ENCODE data around the gene PLCL1.

Gene PLCL1

GRCh38 chr2:197929886-197930227 is 125.5 kb downstream of the PLCL1 start:
- no peak for DNase-seq

GRCh38 chr2:197930570-197931278 is 126.3 kb downstream of the PLCL1 start:
- DNase-seq, result no peak

- no peak for DNase-seq
These were observed 127.4 kb downstream of the PLCL1 start for GRCh38 chr2:197931661-197932312.

- DNase-seq, result no peak
These were observed 128.0 kb downstream of the PLCL1 start for GRCh38 chr2:197932374-197932773.

- no peak for DNase-seq
These were observed 130.0 kb downstream of the PLCL1 start for GRCh38 chr2:197934261-197934933.

- no peak for DNase-seq
These were observed 130.5 kb downstream of the PLCL1 start for GRCh38 chr2:197934934-197935289.

- DNase-seq, result no peak
These were observed 133.4 kb downstream of the PLCL1 start for GRCh38 chr2:197937814-197938213.

- no peak for DNase-seq
These were observed 134.2 kb downstream of the PLCL1 start for GRCh38 chr2:197938555-197938954.

- DNase-seq, result no peak
These were observed 135.4 kb downstream of the PLCL1 start for GRCh38 chr2:197939787-197940186.

GRCh38 chr2:197940382-197940781 is 136.0 kb downstream of the PLCL1 start:
- DNase-seq, result no peak

- no peak for DNase-seq
These were observed 137.3 kb downstream of the PLCL1 start for GRCh38 chr2:197941715-197942114.

- no peak for DNase-seq
These were observed 139.3 kb downstream of the PLCL1 start for GRCh38 chr2:197943731-197944130.

- DNase-seq, result no peak
These were observed 140.2 kb downstream of the PLCL1 start for GRCh38 chr2:197944416-197945096.

GRCh38 chr2:197946562-197946961 is 142.2 kb downstream of the PLCL1 start:
- DNase-seq, result no peak

GRCh38 chr2:197947219-197947757 is 142.9 kb downstream of the PLCL1 start:
- DNase-seq, result no peak

GRCh38 chr2:197949224-197949623 is 144.8 kb downstream of the PLCL1 start:
- DNase-seq, result no peak

GRCh38 chr2:197950006-197950405 is 145.6 kb downstream of the PLCL1 start:
- DNase-seq, result no peak

- no peak for DNase-seq
These were observed 146.3 kb downstream of the PLCL1 start for GRCh38 chr2:197950724-197951123.

GRCh38 chr2:197952540-197953202 is 148.3 kb downstream of the PLCL1 start:
- DNase-seq, result no peak

GRCh38 chr2:197954328-197954727 is 149.9 kb downstream of the PLCL1 start:
- DNase-seq, result no peak

- no peak for DNase-seq
These were observed 154.3 kb downstream of the PLCL1 start for GRCh38 chr2:197958592-197959150.

- DNase-seq, result no peak
These were observed 155.0 kb downstream of the PLCL1 start for GRCh38 chr2:197959383-197959782.

GRCh38 chr2:197960786-197961185 is 156.4 kb downstream of the PLCL1 start:
- DNase-seq, result no peak

Measured in stimulated activated CD8-positive, alpha-beta memory T cell treated with anti-CD3 and anti-CD28 coated beads, Interleukin-4, amount 100 ng/mL, for 48 hours (primary cell).